ENCODE data around the gene SLC13A2. TPM values are rescaled to one million over a fixed set of nuclear protein-coding genes. Genes with fewer than 3 reads are reported as not detected.
"Not testable (repeated sequence)": the region's sequence is repeated elsewhere in the genome, so short reads cannot be mapped to it uniquely, and the experiment has no call there.

SLC13A2 gene
- polyA plus RNA-seq, 3 donors, result not detected

GRCh38 chr17:28520687-28521086, 47.2 kb downstream of the SLC13A2 start:
- H3K27ac Mint-ChIP-seq, result peak overlapping the region in 1 of 7 donors; percentile 19
- DNase-seq, result no peak

GRCh38 chr17:28521311-28522085, 48.1 kb downstream of the SLC13A2 start:
- Histone ChIP-seq H3K79me2 (ENCODE audit: insufficient read depth, low read length) (no peaks in the 10 kb centered on the region), H3K9ac (ENCODE audit: insufficient read depth, low read length, poor library complexity, severe bottlenecking) (no peak overlapping the region), H3K27ac (ENCODE audit: low read depth in 1 of 2, low read length in 2 of 2) (no peak overlapping the region), H2AFZ (ENCODE audit: insufficient read depth, low read depth, low read length, poor library complexity, severe bottlenecking) (no peak overlapping the region), H3K4me2 (replicated peaks; ENCODE audit: extremely low read depth, low read length, poor library complexity, severe bottlenecking) (no peak overlapping the region), H3K27me3 (ENCODE audit: control insufficient read depth in 2 of 2, insufficient read depth in 2 of 2, low read length in 2 of 2) (no peaks in the 10 kb centered on the region), H4K20me1 (ENCODE audit: insufficient read depth, low read length) (no peaks in the 10 kb centered on the region), H3K4me1 (ENCODE audit: control insufficient read depth in 1 of 2, insufficient read depth in 2 of 2, low read length in 2 of 2) (peaks cover 0 to 5% of the 10 kb centered on the region in 2 donors), H3K36me3 (replicated peaks in 1 of 2; ENCODE audit: control insufficient read depth in 1 of 2, insufficient read depth in 2 of 2, low read length in 2 of 2) (no peaks in the 10 kb centered on the region), H3K9me3 (replicated peaks in 1 of 2; ENCODE audit: control insufficient read depth in 1 of 2, insufficient read depth in 1 of 2, low read length in 2 of 2) (no peaks in the 10 kb centered on the region), H3K4me3 (replicated peaks in 1 of 3; ENCODE audit: low read depth in 2 of 3, low read length in 3 of 3) (no peak overlapping the region)
- intact Hi-C loops (cut with micrococcal nuclease), result no loop called here
- DNase-seq, result no peak
- H3K36me3 Mint-ChIP-seq, result no peaks in the 10 kb centered on the region
- H3K27me3 Mint-ChIP-seq (ENCODE audit: low read depth in 3 of 3), result peaks cover 0 to 11% (median 10%) of the 10 kb centered on the region in 3 donors
- H3K4me1 Mint-ChIP-seq, result peaks cover 9% of the 10 kb centered on the region
- H3K4me3 Mint-ChIP-seq, result no peak overlapping the region
- H3K9me3 Mint-ChIP-seq, result peaks cover 0 to 4% (median 0%) of the 10 kb centered on the region in 7 donors
- H3K27ac Mint-ChIP-seq, result peak overlapping the region in 1 of 7 donors; percentile 38
- no peak for TF ChIP-seq CTCF (IDR thresholded peaks at IDR 0.05)
- 98% methylated on average over 13 of the region's 21 CpGs for WGBS (ENCODE audit: insufficient coverage)

More at GRCh38 chr17:28520687-28521086, 47.2 kb downstream of the SLC13A2 start:
- Histone ChIP-seq H4K20me1 (ENCODE audit: insufficient read depth, low read length) (no peaks in the 10 kb centered on the region), H3K4me3 (replicated peaks in 1 of 3; ENCODE audit: low read depth in 2 of 3, low read length in 3 of 3) (no peak overlapping the region), H3K4me1 (ENCODE audit: control insufficient read depth in 1 of 2, insufficient read depth in 2 of 2, low read length in 2 of 2) (peaks cover 0 to 5% of the 10 kb centered on the region in 2 donors), H2AFZ (ENCODE audit: insufficient read depth, low read depth, low read length, poor library complexity, severe bottlenecking) (no peak overlapping the region), H3K36me3 (replicated peaks in 1 of 2; ENCODE audit: control insufficient read depth in 1 of 2, insufficient read depth in 2 of 2, low read length in 2 of 2) (no peaks in the 10 kb centered on the region), H3K27ac (ENCODE audit: low read depth in 1 of 2, low read length in 2 of 2) (no peak overlapping the region), H3K79me2 (ENCODE audit: insufficient read depth, low read length) (no peaks in the 10 kb centered on the region), H3K27me3 (ENCODE audit: control insufficient read depth in 2 of 2, insufficient read depth in 2 of 2, low read length in 2 of 2) (no peaks in the 10 kb centered on the region), H3K4me2 (replicated peaks; ENCODE audit: extremely low read depth, low read length, poor library complexity, severe bottlenecking) (no peak overlapping the region), H3K9ac (ENCODE audit: insufficient read depth, low read length, poor library complexity, severe bottlenecking) (no peak overlapping the region), H3K9me3 (replicated peaks in 1 of 2; ENCODE audit: control insufficient read depth in 1 of 2, insufficient read depth in 1 of 2, low read length in 2 of 2) (no peaks in the 10 kb centered on the region)
- intact Hi-C loops (cut with micrococcal nuclease), result no loop called here
- Mint-ChIP-seq H3K4me3 (no peak overlapping the region), H3K36me3 (no peaks in the 10 kb centered on the region), H3K4me1 (peaks cover 9% of the 10 kb centered on the region), H3K9me3 (peaks cover 0 to 6% (median 2%) of the 10 kb centered on the region in 7 donors), H3K27me3 (ENCODE audit: low read depth in 3 of 3) (peaks cover 0 to 10% (median 8%) of the 10 kb centered on the region in 3 donors)
- no peak for TF ChIP-seq CTCF (IDR thresholded peaks at IDR 0.05)
- WGBS (ENCODE audit: insufficient coverage), result 75% methylated on average over 6 of the region's 6 CpGs

- H3K4me3 ChIP-seq (replicated peaks in 1 of 3; ENCODE audit: low read depth in 2 of 3, low read length in 3 of 3); H3K36me3 ChIP-seq (replicated peaks in 1 of 2; ENCODE audit: control insufficient read depth in 1 of 2, insufficient read depth in 2 of 2, low read length in 2 of 2); H3K4me2 ChIP-seq (replicated peaks; ENCODE audit: extremely low read depth, low read length, poor library complexity, severe bottlenecking); intact Hi-C loops (cut with micrococcal nuclease); H3K9me3 Mint-ChIP-seq; H2AFZ ChIP-seq (ENCODE audit: insufficient read depth, low read depth, low read length, poor library complexity, severe bottlenecking); H3K79me2 ChIP-seq (ENCODE audit: insufficient read depth, low read length); H3K4me1 ChIP-seq (ENCODE audit: control insufficient read depth in 1 of 2, insufficient read depth in 2 of 2, low read length in 2 of 2); DNase-seq; H3K27me3 ChIP-seq (ENCODE audit: control insufficient read depth in 2 of 2, insufficient read depth in 2 of 2, low read length in 2 of 2); H4K20me1 ChIP-seq (ENCODE audit: insufficient read depth, low read length); H3K4me1 Mint-ChIP-seq; H3K27ac Mint-ChIP-seq; H3K9ac ChIP-seq (ENCODE audit: insufficient read depth, low read length, poor library complexity, severe bottlenecking); H3K27ac ChIP-seq (ENCODE audit: low read depth in 1 of 2, low read length in 2 of 2); H3K4me3 Mint-ChIP-seq; H3K9me3 ChIP-seq (replicated peaks in 1 of 2; ENCODE audit: control insufficient read depth in 1 of 2, insufficient read depth in 1 of 2, low read length in 2 of 2); H3K36me3 Mint-ChIP-seq: not testable (repeated sequence)
- WGBS (ENCODE audit: insufficient coverage), result no CpG with 5 or more reads among the region's 4 CpGs
- peaks cover 0 to 11% (median 10%) of the 10 kb centered on the region in 3 donors for H3K27me3 Mint-ChIP-seq (ENCODE audit: low read depth in 3 of 3)
These were observed 48.8 kb downstream of the SLC13A2 start for GRCh38 chr17:28522281-28522680.
